T-cell (primary cell): ENCODE measurements around the gene PSMA7. TPM values are rescaled to one million over a fixed set of nuclear protein-coding genes. Genes with fewer than 3 reads are reported as not detected.

Experiments
- ATAC-seq, 4 experiments: fragments of 200-7000 bp in 3 of 4; fragments of 150-1000 bp in 1 of 4; cut with Tn5 transposase; replicated peaks in 1 of 4; 1 replicate in 3 of 4; 2 replicates in 1 of 4; pipeline ENCODE4 v1.10.0; 2021; ENCODE audit warnings: moderate library complexity in 3 of 4, mild to moderate bottlenecking in 2 of 4, moderate number of reproducible peaks in 1 of 4
- CTCF ChIA-PET, 2 donors: fragments of 300-600 bp; sonication (Branson Sonifier 250); formaldehyde crosslinking; loops; one replicate each; lab custom pipeline; 2022; ENCODE audit warnings: antibody characterized with exemption in 2 of 2; lab: Charles Lee
- POLR2A ChIA-PET, 2 donors: fragments of 300-600 bp; sonication (Branson Sonifier 250); formaldehyde crosslinking; loops; one replicate each; lab custom pipeline; 2022; ENCODE audit warnings: antibody characterized with exemption in 2 of 2; lab: Charles Lee
- DNase-seq, 35 experiments: peaks; one replicate each; pipeline versions ENCODE4 v3.0.0 to v3.0.0-alpha.2; 2013 to 2023
- H3K27ac ChIP-seq: one replicate; pipeline ENCODE4 v1.5.1; 2013; ENCODE audit warnings: low read length
- H3K27me3 ChIP-seq, 2 experiments: replicated peaks in 1 of 2; 1 replicate in 1 of 2; 2 replicates in 1 of 2; pipeline versions ENCODE4 v1.6.1 to v1.7.0; 2013; ENCODE audit warnings: low read length in 1 of 2, mixed read lengths in 1 of 2; ENCODE audit not compliant: control insufficient read depth in 2 of 2, insufficient read depth in 2 of 2; ENCODE audit errors: extremely low read depth in 1 of 2
- H3K36me3 ChIP-seq, 2 donors: 1 replicate in 1 of 2; 2 replicates in 1 of 2; pipeline versions ENCODE4 v1.6.1 to v1.7.0; 2013; ENCODE audit warnings: low read length in 1 of 2; ENCODE audit not compliant: control insufficient read depth in 2 of 2, insufficient read depth in 1 of 2; ENCODE audit errors: extremely low read depth in 1 of 2
- H3K4me1 ChIP-seq, 2 experiments: 1 replicate in 1 of 2; 2 replicates in 1 of 2; pipeline versions ENCODE4 v1.6.1 to v1.7.0; 2013; ENCODE audit warnings: low read length in 2 of 2, mixed read lengths in 1 of 2; ENCODE audit not compliant: insufficient read depth in 2 of 2, control insufficient read depth in 1 of 2; ENCODE audit errors: extremely low read depth in 1 of 2
- H3K4me3 ChIP-seq, 2 donors: 1 replicate in 1 of 2; 2 replicates in 1 of 2; pipeline versions ENCODE4 v1.5.1 to v1.7.0; 2013; ENCODE audit warnings: mild to moderate bottlenecking in 2 of 2, low read length in 1 of 2, moderate library complexity in 1 of 2; ENCODE audit not compliant: control insufficient read depth in 1 of 2; ENCODE audit errors: extremely low read depth in 1 of 2
- H3K9me3 ChIP-seq: 2 replicates; pipeline ENCODE4 v1.7.0; 2013
- H3K27ac Mint-ChIP-seq, 2 donors: one replicate each; pipeline ENCODE4 v1.8.0; 2020 to 2021; ENCODE audit warnings: mild to moderate bottlenecking in 2 of 2, mixed read lengths in 2 of 2
- H3K27me3 Mint-ChIP-seq, 2 donors: one replicate each; pipeline ENCODE4 v1.8.0; 2021 to 2022; ENCODE audit warnings: mixed read lengths in 2 of 2
- H3K36me3 Mint-ChIP-seq: one replicate; pipeline ENCODE4 v1.8.0; 2021; ENCODE audit warnings: mixed read lengths
- H3K4me1 Mint-ChIP-seq, 3 donors: one replicate each; pipeline ENCODE4 v1.8.0; 2020 to 2022; ENCODE audit warnings: mixed read lengths in 3 of 3, mild to moderate bottlenecking in 1 of 3
- H3K4me3 Mint-ChIP-seq, 3 donors: one replicate each; pipeline ENCODE4 v1.8.0; 2020 to 2022; ENCODE audit warnings: mild to moderate bottlenecking in 3 of 3, mixed read lengths in 3 of 3, moderate library complexity in 3 of 3
- H3K9me3 Mint-ChIP-seq, 3 donors: one replicate each; pipeline ENCODE4 v1.8.0; 2020 to 2022; ENCODE audit warnings: mixed read lengths in 3 of 3
- WGBS: methylation state at CpG from one replicate; pipeline ENCODE4 v1.1.5; 2013; ENCODE audit warnings: missing lambda C conversion rate; ENCODE audit not compliant: insufficient coverage; 5-methylcytosine and 5-hydroxymethylcytosine counted together
- total RNA-seq, 35 experiments: library from RNA in 6 of 35; stranded (reverse) in 6 of 35; fragments of 120-200 nt in 1 of 35; gene quantifications; one replicate each; pipeline versions ENCODE4 v1.2.1 to v1.2.4 and lab custom pipeline; 2013 to 2026

The PSMA7 gene
- total RNA-seq, 5 donors from 2014 or later (not counting 1 experiment from before 2014, with no cell fraction given) = 136 to 233 (median 208) TPM

DNA sequence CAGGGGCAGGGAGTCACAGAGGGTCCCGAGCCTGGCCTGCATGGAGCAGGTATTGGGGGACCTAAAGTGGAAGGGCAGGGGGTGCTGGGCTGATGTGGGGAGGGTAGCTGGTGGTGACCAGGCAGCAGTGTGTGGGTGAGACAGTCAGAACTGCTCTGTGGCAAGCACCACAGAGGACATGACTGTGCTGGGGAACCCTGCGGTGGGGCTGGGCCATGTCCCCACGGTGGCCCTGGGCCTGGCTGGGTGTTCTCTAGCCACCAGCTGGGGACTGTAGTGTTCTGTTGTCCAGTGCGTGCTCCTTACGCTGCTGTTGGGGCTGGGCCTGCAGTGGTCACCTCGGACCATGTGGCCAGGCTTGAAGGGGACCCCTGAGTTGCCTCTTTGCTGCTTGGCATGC, 3.9 kb upstream of the PSMA7 start:
- Mint-ChIP-seq H3K36me3 (peaks cover 4% of the 10 kb centered on the region), H3K27me3 (no peaks in the 10 kb centered on the region), H3K9me3 (no peaks in the 10 kb centered on the region), H3K4me1 (peaks cover 39 to 49% (median 39%) of the 10 kb centered on the region in 3 donors), H3K4me3 (no peak overlapping the region), H3K27ac (no peak overlapping the region)
- Histone ChIP-seq H3K4me3 (no peak overlapping the region), H3K27ac (no peak overlapping the region), H3K27me3 (no peaks in the 10 kb centered on the region), H3K36me3 (no peaks in the 10 kb centered on the region), H3K9me3 (no peaks in the 10 kb centered on the region), H3K4me1 (peaks cover 6 to 44% of the 10 kb centered on the region in 2 experiments)
- ATAC-seq (no peak), DNase-seq (no peak)
- CTCF ChIA-PET = interaction anchor here in 1 of 2 donors (0.5 to 0.6 kb wide), 2 partner anchors 33 to 240 kb away, joined by 4 read pairs; partner anchors contain the start of gene RPS21
- 96% methylated on average over 6 of the region's 6 CpGs for WGBS
- POLR2A ChIA-PET = no interaction called here

DNA sequence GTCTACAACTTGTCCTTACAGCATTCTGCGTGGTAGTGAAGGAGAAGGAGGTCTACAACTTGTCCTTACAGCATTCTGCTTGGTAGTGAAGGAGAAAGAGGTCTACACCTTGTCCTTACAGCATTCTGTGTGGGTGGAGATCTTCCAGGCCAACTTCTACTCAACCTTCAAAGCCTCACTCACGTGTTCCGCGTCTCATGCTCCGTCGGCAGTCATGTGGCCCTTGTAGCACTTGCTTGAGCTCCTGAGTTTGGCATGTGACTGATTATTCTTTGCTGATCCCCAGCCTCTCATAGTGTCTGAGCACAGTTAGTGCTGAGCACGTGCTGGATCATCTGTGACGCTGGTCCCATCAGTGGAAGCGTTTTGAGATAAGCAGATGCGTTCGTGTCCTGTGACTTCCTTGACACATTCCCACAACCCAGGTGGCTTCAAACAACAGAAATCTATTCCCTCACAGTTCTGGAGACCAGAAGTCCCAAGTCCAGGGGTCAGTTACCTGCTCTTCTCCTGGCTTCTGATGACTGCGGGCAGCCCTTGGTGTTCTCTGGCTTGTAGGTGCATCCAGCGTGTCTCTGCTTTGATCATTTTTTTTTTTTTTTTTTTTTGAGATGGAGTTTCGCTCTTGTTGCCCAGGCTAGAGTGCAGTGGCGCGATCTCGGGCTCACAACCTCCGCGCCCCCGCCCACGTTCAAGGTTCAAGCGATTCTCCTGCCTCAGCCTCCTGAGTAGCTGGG, 3.0 kb upstream of the PSMA7 start:
- H3K27ac ChIP-seq = no peak overlapping the region
- POLR2A ChIA-PET = no interaction called here
- Mint-ChIP-seq H3K4me3 (peak overlapping the region in 2 of 3 donors; percentile 79 to 87), H3K4me1 (peaks cover 48 to 55% (median 49%) of the 10 kb centered on the region in 3 donors), H3K27me3 (no peaks in the 10 kb centered on the region), H3K36me3 (peaks cover 4% of the 10 kb centered on the region), H3K27ac (no peak overlapping the region), H3K9me3 (no peaks in the 10 kb centered on the region)
- WGBS = 96% methylated on average over 18 of the region's 22 CpGs
- CTCF ChIA-PET = interaction anchor here in 1 of 2 donors (0.6 to 1.3 kb wide), 2 partner anchors 9 to 33 kb away, joined by 3 to 4 read pairs; no protein-coding TSS in a partner anchor
- no peak overlapping the region for H3K4me3 ChIP-seq
- no peaks in the 10 kb centered on the region for H3K27me3 ChIP-seq
- H3K9me3 ChIP-seq = no peaks in the 10 kb centered on the region
- peaks cover 14 to 53% of the 10 kb centered on the region in 2 experiments for H3K4me1 ChIP-seq
- DNase-seq (no peak), ATAC-seq (no peak)
- no peaks in the 10 kb centered on the region for H3K36me3 ChIP-seq

DNA sequence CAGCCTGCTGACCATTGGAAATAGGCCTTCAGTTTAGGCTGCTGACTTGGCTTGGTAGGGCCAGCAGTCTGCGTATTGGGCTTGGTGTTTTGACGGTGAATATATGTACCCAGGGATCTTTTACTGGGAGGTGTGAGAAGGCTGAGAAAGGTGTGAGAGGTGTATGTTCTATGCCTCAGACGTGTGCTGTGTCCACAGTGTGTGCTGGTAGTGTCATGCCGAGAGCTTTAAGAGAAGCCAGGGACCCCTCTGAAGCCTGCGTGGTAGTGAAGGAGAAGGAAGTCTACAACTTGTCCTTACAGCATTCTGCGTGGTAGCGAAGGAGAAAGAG, 2.5 kb upstream of the PSMA7 start:
- DNase-seq (no peak), ATAC-seq (no peak)
- H3K27ac Mint-ChIP-seq = no peak overlapping the region
- H3K4me1 Mint-ChIP-seq = peaks cover 53 to 61% (median 54%) of the 10 kb centered on the region in 3 donors
- H3K27ac ChIP-seq = no peak overlapping the region
- H3K27me3 Mint-ChIP-seq = no peaks in the 10 kb centered on the region
- peak overlapping the region; percentile 79 to 87 (median 84) for H3K4me3 Mint-ChIP-seq
- peaks cover 7% of the 10 kb centered on the region for H3K36me3 Mint-ChIP-seq
- H3K9me3 Mint-ChIP-seq = no peaks in the 10 kb centered on the region
- POLR2A ChIA-PET = no interaction called here
- peaks cover 18 to 59% of the 10 kb centered on the region in 2 experiments for H3K4me1 ChIP-seq
- H3K27me3 ChIP-seq = no peaks in the 10 kb centered on the region
- WGBS = 91% methylated on average over 5 of the region's 7 CpGs
- no peaks in the 10 kb centered on the region for H3K9me3 ChIP-seq
- no peak overlapping the region for H3K4me3 ChIP-seq
- H3K36me3 ChIP-seq = no peaks in the 10 kb centered on the region
- CTCF ChIA-PET = interaction anchor here in 1 of 2 donors (1.3 kb wide), 1 partner anchor 9 kb away, joined by 3 read pairs; no protein-coding TSS in a partner anchor

DNA sequence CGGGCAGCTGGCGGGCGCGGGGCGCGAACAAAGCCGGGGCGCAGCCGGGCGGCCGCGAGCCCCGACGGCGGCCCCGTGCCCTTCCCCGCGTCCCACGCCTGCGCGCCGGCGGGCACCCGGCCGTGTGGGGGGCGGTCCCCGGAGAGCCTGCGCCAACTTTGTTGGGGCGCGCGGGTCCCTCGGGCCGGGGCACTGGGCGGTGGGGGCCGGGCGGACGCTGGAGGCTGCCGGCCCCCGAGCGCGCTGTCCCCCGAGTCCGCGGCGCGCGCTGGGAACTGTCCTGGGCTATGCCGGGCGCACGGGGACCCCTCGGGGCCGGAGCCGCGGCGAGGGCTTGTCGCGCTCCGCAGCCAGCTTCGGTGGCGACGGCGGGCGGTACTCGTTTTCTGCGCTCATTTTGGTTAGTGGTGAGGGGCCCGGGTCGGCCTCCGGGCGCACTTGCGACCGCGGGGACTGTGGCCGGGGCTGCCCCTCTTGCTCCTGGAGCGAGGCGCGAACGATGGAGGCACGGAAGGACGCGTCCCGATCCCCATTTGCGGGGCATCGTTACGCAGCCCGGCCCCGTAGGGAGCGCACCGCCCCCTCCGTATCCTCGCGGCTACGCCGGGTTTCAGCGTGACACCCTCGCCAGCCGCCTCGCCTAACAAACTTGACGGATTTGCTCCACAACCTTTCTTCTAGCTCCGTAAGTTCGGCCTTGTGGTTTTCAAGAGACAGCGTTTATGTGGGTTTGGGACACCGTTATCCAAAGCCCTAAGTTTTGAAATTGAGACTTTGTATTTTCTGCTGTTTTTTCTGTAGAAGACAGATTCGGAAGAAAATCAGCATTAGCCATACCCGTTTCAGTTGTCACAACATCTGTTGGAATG, 997 bp upstream of the PSMA7 start:
- Mint-ChIP-seq H3K4me3 (peak overlapping the region; percentile 79 to 87 (median 84)), H3K9me3 (no peaks in the 10 kb centered on the region), H3K27ac (peak overlapping the region; percentile 66 to 84), H3K4me1 (peaks cover 50 to 60% (median 58%) of the 10 kb centered on the region in 3 donors), H3K36me3 (peaks cover 11% of the 10 kb centered on the region), H3K27me3 (no peaks in the 10 kb centered on the region)
- ChIA-PET CTCF (interaction anchor here in 1 of 2 donors (0.5 kb wide), 1 partner anchor 58 kb away, joined by 3 read pairs; no protein-coding TSS in a partner anchor), POLR2A (interaction anchor here in 1 of 2 donors (0.6 kb wide), 1 partner anchor 44 kb away, joined by 5 read pairs; no protein-coding TSS in a partner anchor)
- peak overlapping the region; percentile 60 to 67 for H3K4me3 ChIP-seq
- WGBS = 1% methylated on average over 79 of the region's 104 CpGs
- DNase-seq (peak in 21 of 35 experiments; percentile 16 to 66 (median 29)), ATAC-seq (peak; percentile 1 to 11 (median 6))
- H3K4me1 ChIP-seq = peaks cover 19 to 63% of the 10 kb centered on the region in 2 experiments
- no peaks in the 10 kb centered on the region for H3K9me3 ChIP-seq
- H3K36me3 ChIP-seq = peaks cover under 1 to 15% of the 10 kb centered on the region in 2 donors
- H3K27me3 ChIP-seq = no peaks in the 10 kb centered on the region
- no peak overlapping the region for H3K27ac ChIP-seq

DNA sequence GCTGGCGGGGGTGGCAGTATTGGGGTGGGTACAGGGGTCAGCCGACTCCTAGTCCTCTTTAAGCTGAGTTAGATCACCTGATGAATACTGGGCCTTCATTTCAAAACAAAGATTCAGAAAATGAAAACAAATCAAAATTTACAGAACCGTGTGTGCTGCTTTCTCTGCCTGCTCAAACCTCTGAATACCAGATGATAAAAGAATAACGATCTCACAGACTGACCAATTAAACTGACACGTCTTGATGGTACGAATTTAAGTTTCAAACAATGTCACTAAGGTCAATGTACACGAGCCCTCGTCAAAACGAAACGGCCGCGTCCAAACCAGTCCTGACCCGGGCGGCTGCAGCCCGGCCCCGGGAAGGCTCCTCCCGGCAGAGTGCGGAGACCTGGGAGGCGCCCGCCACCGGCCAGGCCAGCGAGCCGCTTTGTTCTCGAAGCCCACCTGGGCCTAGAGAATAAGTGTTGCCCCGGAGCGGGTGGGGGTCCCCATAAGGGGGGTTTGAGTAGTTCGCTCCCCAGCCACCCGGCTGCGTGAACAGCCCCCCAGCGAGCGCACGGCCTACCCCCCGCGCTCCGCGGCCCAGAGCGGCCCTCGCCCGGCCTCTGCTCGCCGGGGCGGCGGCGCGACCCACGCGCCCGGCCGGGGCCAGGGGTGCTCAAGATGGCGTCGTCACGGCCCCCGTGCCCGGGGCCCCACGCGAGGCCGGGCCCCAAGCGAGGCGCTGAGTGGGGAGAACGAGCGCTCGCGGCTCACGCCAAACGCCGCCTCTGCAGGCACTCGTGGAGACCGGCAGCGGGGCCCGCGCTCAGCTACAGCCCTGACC, 728 bp downstream of the PSMA7 start:
- peaks cover 6 to 31% of the 10 kb centered on the region in 2 donors for H3K36me3 ChIP-seq
- no peaks in the 10 kb centered on the region for H3K27me3 ChIP-seq
- peak in 1 of 35 experiments; percentile 14 for DNase-seq
- peak overlapping the region; percentile 85 to 90 for H3K27ac Mint-ChIP-seq
- POLR2A ChIA-PET = no interaction called here
- H3K9me3 ChIP-seq = no peaks in the 10 kb centered on the region
- no peaks in the 10 kb centered on the region for H3K9me3 Mint-ChIP-seq
- peak overlapping the region; percentile 84 to 89 (median 87) for H3K4me3 Mint-ChIP-seq
- H3K27ac ChIP-seq = peak overlapping the region; percentile 2
- peaks cover 19 to 56% of the 10 kb centered on the region in 2 experiments for H3K4me1 ChIP-seq
- H3K4me3 ChIP-seq = peak overlapping the region; percentile 52 to 82
- H3K4me1 Mint-ChIP-seq = peaks cover 54 to 65% (median 61%) of the 10 kb centered on the region in 3 donors
- CTCF ChIA-PET = no interaction called here
- H3K27me3 Mint-ChIP-seq = no peaks in the 10 kb centered on the region
- H3K36me3 Mint-ChIP-seq = peaks cover 25% of the 10 kb centered on the region
- peak; percentile 16 to 22 (median 17) for ATAC-seq
- WGBS = under 1% methylated on average over 68 of the region's 71 CpGs
